SHP77 treated with DMSO at 0.1 percent for 48 hours (cell line): ENCODE results near the gene BCKDHA.
"Not testable (repeated sequence)": the region's sequence is repeated elsewhere in the genome, so short reads cannot be mapped to it uniquely, and the experiment has no call there.

Experiments
- DNase-seq: peaks from one replicate; lab custom pipeline; 2025; lab: John Stamatoyannopoulos, UW

BCKDHA gene

GRCh38 chr19:41405776-41406175 is 8.2 kb downstream of the BCKDHA start:
- no peak for DNase-seq

DNA sequence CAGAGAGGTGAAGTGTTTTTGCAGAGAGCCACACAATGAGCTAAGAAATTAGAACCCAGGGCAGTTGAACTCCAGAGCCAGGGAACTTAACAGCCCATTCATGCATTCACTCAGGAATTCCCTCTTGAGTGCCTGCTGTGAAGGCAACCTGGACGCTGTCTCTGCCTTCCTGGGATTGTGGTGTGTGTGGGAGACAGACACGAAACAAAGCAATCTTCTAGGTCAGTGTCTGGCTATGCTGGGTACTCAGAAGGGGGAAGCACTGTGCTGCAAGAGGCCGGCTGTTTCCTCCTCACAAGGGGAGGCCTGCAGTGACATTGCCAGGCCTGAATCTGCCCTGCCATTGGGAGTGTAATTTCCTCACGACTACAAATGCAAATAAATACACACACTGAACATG is 9.7 kb downstream of the BCKDHA start:
- no peak for DNase-seq

GRCh38 chr19:41408256-41408655 is 10.6 kb downstream of the BCKDHA start:
- no peak for DNase-seq

- DNase-seq: not testable (repeated sequence)
These were observed 11.2 kb downstream of the BCKDHA start for GRCh38 chr19:41408846-41409245.

DNA sequence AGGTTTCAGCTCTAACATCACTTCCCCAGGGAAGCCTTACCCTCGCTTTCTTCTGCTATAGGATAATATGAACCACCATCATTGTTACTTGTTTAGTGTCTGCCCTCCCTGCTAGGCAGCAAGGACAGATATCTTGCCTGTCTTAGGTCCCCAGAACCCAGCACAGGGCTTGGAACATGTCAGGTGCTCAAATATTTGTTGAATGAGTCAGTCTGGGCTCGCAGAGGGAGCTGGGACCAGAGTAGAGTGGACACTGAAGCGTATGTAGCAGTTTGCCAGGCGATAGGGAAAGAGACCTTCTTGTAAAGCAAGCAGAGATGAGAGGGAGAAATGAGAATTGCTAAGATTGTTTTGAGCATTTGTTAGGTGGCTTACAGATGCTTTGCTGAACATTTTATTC is 11.7 kb downstream of the BCKDHA start:
- peak; percentile 79 for DNase-seq

- no peak for DNase-seq
These were observed 12.9 kb downstream of the BCKDHA start for GRCh38 chr19:41410336-41411054.

DNA sequence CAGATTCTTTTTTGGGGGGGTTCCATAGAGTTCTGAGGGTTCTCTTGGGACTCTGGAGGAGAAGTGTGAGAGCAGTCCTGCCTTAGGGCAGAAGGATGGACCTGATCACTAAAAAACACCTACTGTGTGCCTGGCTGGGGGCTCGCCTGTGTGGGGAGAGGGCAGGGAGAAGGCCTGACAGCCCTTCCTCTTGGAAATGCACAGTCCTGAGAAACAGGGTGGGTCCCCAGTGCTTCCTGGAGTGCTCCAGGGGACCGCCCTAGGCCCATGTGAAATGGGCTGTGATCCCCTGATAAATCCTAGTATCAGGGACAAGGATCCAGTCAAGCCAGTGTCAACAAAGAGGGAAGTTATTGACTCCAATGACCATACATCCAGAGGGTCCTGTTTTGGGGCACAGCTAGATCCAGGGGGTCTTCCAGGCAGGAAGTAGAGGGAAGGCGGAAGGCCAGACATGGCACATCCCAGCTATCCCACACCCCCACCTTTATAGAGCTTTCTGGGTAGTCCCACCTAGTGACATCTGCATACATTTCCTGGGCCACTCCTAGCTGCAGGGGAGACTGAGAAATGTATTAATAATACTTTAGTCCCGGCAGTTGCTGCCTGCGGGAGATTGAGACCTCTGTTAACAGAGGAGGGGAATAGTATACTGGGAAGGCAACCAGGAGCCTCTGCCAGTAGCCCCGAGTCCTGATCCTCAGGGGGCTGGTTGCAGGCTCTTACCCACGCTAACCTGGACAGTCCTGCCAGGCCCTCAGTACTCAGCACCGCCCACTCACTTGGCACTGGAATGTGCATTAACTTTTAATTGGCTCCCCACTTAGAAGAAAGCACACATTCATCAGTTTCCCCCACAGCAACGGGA is 13.7 kb downstream of the BCKDHA start:
- no peak for DNase-seq

DNA sequence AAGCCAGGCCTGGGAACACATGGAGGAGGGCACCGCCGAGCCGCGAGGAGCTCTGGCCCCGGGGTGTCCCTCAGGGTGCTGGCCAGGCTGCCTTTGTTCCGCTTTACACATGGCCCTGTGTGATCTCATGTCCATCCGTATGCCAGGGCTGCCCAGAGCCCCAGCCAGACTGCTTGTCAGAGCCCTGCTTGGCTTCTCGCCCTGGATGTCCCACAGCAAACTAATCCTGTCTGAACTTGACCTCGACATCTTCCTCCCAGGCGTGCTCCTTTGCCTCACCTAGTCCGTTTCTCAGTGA is 14.3 kb downstream of the BCKDHA start:
- no peak for DNase-seq

GRCh38 chr19:41412953-41413352 is 15.3 kb downstream of the BCKDHA start:
- no peak for DNase-seq

DNA sequence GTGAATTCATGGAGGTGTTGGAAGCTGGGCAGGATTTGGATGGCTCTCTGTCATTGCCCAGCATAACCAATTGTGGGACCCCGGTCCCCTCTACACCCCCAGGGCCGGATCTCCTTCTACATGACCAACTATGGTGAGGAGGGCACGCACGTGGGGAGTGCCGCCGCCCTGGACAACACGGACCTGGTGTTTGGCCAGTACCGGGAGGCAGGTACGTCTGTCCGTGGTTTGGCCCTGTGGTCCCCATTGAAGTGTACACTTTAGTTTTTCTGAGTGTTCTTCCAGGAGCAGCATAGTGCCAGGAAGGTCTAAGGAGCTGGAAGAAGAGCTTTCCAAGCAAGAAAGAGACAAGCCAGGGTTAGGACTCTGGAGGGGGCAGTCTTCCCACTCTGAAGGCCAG is 16.3 kb downstream of the BCKDHA start:
- no peak for DNase-seq

- DNase-seq: no peak
These were observed 16.8 kb downstream of the BCKDHA start for GRCh38 chr19:41414461-41414860.

DNA sequence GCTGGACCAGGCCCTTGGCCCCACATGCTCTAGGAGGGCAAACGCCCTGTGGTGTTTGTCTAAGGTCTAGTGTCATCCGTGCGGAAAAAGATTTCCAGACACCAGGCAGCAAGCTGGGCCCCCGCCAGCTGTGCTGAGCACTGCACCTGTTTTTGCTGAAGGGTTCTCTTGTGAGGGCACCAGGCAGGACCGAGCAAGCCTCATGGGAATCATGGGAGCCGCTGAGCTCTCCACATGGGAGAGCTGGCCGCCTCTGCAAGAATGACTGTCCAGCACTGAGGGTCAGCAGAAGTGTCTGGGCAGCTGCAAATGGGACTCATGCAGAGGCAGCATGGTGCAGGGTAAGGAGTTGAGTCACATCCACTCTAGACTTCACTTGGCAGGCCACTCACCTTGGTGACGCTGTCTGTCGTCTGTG is 17.5 kb downstream of the BCKDHA start:
- peak; percentile 90 for DNase-seq

DNA sequence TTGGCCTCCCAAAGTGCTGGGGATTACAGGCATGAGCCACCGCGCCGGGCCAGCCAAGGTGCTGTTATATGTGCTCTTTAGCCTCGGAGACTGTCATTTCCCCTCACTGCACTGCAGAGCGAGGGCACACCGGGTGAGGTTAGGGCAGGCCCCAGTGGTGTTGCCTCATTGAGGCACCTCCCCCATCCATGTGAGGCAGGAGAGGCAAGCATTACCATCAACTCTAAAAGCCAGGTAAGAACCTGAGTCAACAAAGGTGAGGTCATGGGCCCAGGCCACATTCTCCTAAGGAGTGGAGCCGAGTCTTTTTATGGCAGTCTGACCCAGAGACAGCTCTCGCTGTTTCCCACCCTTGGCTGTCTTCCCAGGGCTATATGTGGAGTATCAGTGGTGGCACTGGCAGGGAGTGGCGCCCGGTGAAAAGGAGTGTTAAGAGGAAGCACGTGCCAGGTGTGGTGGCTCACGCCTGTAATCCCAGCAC is 18.6 kb downstream of the BCKDHA start:
- DNase-seq: no peak

- no peak for DNase-seq
These were observed 22.7 kb downstream of the BCKDHA start for GRCh38 chr19:41420101-41420880.

DNA sequence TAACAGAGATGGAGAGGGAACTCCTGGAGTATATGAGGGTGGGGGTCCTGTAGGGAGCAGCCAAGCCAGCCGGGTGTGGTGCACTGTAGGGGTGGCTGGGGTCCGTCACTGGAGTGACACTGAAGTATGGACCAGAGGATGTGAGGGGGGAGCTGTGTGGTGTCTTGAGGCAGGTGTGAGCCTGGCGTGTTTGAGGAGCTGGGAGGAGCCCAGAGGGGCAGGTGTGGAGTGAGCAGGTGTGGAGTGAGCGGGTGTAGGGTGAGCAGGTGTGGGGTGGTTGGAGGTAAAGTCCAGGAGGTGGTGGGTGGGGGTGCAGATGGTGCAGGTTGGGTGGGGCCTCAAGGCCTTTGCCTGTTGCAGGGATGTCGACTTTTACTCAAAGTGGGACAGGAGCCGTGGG is 23.7 kb downstream of the BCKDHA start:
- no peak for DNase-seq

DNA sequence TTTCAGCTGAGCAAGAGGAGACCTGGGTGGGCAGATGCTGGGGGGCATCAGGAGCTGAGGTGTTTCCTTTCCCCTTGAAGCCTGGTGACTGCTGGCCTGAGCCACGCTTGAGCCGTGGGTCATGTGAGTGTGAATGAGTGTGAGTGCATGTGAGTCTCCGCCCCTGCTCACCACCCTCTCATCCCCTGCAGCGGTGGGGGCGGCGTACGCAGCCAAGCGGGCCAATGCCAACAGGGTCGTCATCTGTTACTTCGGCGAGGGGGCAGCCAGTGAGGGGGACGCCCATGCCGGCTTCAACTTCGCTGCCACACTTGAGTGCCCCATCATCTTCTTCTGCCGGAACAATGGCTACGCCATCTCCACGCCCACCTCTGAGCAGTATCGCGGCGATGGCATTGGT is 24.4 kb downstream of the BCKDHA start:
- DNase-seq: no peak

- DNase-seq: no peak
These were observed 24.8 kb downstream of the BCKDHA start for GRCh38 chr19:41422456-41422855.

DNA sequence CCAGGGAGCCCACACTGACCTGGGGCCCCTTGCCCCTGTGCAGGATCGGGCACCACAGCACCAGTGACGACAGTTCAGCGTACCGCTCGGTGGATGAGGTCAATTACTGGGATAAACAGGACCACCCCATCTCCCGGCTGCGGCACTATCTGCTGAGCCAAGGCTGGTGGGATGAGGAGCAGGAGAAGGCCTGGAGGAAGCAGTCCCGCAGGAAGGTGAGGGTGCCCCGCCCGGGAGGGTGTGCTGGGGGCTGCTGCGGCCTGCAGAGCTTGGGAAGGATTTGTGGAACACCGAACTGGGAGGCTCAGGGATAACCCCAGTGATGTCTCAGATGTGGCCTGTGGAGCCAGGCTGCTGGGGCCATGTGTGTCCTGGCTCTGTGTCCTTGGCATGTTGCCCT is 25.3 kb downstream of the BCKDHA start:
- DNase-seq: no peak

- DNase-seq: no peak
These were observed 26.9 kb downstream of the BCKDHA start for GRCh38 chr19:41424335-41425173.

GRCh38 chr19:41425174-41426115 is 27.8 kb downstream of the BCKDHA start:
- DNase-seq: no peak
